Measurements from ENCODE around the gene C19orf38. TPM values are rescaled to one million over a fixed set of nuclear protein-coding genes. Genes with fewer than 3 reads are reported as not detected.

Gene C19orf38
- total RNA-seq, 1 experiment from 2014 or later, result not detected

DNA sequence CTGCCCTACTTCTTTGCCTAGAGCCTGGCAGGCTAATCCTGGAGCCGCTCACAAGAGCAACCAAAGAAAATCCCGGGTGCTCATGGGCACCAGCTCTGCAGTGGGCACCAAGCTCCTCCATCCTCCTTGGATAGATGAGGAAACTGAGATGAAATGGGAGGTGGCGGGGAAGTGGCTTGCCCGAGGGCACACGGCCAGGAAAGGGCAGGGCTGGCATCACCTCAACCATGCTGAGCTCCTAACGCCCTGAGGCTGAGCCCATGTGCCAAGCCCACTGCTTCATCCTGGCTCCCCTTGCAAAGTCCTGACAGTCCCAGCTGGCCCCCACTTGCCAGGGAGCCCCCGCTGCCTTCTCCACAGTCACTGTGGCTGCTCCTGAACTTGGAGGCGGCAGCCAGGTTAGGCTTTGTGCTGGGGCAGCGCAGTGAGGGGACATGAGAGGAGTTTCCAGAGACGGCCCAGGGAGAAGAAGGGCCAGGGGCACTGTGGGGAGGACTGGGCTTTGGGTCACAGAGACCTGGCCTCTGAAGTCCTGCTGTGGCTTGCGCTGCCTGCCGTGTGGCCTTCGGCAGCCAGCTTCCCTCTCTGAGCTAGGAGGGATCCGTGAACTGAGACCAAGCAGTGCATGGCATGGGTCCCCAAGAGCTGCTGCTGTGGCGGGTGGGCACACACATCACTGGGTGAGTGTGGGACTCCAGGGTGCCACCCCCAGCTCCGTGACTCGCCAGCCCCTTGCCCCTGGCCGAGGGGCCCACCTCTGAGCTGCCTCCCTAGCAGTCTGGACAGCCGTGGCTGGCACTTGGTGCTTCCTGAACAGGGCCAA, 29.7 kb upstream of the C19orf38 start:
- Mint-ChIP-seq H3K9me3 (no peaks in the 10 kb centered on the region), H3K27me3 (ENCODE audit: low read depth) (no peaks in the 10 kb centered on the region; the same call in 1 of the 2 replicates), H3K4me1 (no peaks in the 10 kb centered on the region), H3K4me3 (no peak overlapping the region), H3K27ac (no peak overlapping the region), H3K36me3 (peaks cover 24% of the 10 kb centered on the region)
- DNase-seq (ENCODE audit: low spot score), result no peak
- ChIA-PET POLR2A (no interaction called here), CTCF (interaction anchor here (0.5 to 1.5 kb wide), 4 partner anchors 40 to 101 kb away, joined by 3 to 7 read pairs (median 4); partner anchors contain the start of genes CARM1 and DNM2)
- ATAC-seq, result no peak
- no peak for TF ChIP-seq ELF4 (CRISPR knock-in tag; IDR thresholded peaks at IDR 0.05; ENCODE audit: low read depth)
- TF ChIP-seq FOXP4 (CRISPR knock-in tag; IDR thresholded peaks at IDR 0.05), result no peak
- TF ChIP-seq GRHL2 (CRISPR knock-in tag; IDR thresholded peaks at IDR 0.05; ENCODE audit: insufficient replicate concordance, severe bottlenecking), result no peak
- no peak for TF ChIP-seq SP1 (CRISPR knock-in tag; conservative IDR thresholded peaks at IDR 0.05)
- TF ChIP-seq OVOL2 (CRISPR knock-in tag; IDR thresholded peaks at IDR 0.05; ENCODE audit: borderline replicate concordance), result no peak
- TF ChIP-seq SOX15 (CRISPR knock-in tag; IDR thresholded peaks at IDR 0.05), result no peak
- no peak for TF ChIP-seq ATF3 (CRISPR knock-in tag; conservative IDR thresholded peaks at IDR 0.05)
- TF ChIP-seq, protein P1, sequence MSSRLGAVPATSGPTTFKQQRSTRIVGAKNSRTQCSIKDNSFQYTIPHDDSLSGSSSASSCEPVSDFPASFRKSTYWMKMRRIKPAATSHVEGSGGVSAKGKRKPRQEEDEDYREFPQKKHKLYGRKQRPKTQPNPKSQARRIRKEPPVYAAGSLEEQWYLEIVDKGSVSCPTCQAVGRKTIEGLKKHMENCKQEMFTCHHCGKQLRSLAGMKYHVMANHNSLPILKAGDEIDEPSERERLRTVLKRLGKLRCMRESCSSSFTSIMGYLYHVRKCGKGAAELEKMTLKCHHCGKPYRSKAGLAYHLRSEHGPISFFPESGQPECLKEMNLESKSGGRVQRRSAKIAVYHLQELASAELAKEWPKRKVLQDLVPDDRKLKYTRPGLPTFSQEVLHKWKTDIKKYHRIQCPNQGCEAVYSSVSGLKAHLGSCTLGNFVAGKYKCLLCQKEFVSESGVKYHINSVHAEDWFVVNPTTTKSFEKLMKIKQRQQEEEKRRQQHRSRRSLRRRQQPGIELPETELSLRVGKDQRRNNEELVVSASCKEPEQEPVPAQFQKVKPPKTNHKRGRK (CRISPR knock-in tag; IDR thresholded peaks at IDR 0.05; ENCODE audit: borderline replicate concordance), result no peak
- no peak for TF ChIP-seq SMAD3 (CRISPR knock-in tag; IDR thresholded peaks at IDR 0.05; ENCODE audit: borderline replicate concordance)
- no peak for TF ChIP-seq ATF1 (CRISPR knock-in tag; IDR thresholded peaks at IDR 0.05)
- TF ChIP-seq ZNF138 (CRISPR knock-in tag; conservative IDR thresholded peaks at IDR 0.05), result no peak
- TF ChIP-seq, protein P2, sequence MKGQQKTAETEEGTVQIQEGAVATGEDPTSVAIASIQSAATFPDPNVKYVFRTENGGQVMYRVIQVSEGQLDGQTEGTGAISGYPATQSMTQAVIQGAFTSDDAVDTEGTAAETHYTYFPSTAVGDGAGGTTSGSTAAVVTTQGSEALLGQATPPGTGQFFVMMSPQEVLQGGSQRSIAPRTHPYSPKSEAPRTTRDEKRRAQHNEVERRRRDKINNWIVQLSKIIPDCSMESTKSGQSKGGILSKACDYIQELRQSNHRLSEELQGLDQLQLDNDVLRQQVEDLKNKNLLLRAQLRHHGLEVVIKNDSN (CRISPR knock-in tag; IDR thresholded peaks at IDR 0.05), result no peak
- TF ChIP-seq, protein P3, sequence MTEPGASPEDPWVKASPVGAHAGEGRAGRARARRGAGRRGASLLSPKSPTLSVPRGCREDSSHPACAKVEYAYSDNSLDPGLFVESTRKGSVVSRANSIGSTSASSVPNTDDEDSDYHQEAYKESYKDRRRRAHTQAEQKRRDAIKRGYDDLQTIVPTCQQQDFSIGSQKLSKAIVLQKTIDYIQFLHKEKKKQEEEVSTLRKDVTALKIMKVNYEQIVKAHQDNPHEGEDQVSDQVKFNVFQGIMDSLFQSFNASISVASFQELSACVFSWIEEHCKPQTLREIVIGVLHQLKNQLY (CRISPR knock-in tag; IDR thresholded peaks at IDR 0.05), result no peak
- no peak for TF ChIP-seq ESRRA (CRISPR knock-in tag; IDR thresholded peaks at IDR 0.05; ENCODE audit: borderline replicate concordance)
- no peak for TF ChIP-seq IRF2 (CRISPR knock-in tag; IDR thresholded peaks at IDR 0.05; ENCODE audit: borderline replicate concordance, low read depth)
- TF ChIP-seq SMAD4 (CRISPR knock-in tag; IDR thresholded peaks at IDR 0.05), result no peak
- TF ChIP-seq, protein P4, sequence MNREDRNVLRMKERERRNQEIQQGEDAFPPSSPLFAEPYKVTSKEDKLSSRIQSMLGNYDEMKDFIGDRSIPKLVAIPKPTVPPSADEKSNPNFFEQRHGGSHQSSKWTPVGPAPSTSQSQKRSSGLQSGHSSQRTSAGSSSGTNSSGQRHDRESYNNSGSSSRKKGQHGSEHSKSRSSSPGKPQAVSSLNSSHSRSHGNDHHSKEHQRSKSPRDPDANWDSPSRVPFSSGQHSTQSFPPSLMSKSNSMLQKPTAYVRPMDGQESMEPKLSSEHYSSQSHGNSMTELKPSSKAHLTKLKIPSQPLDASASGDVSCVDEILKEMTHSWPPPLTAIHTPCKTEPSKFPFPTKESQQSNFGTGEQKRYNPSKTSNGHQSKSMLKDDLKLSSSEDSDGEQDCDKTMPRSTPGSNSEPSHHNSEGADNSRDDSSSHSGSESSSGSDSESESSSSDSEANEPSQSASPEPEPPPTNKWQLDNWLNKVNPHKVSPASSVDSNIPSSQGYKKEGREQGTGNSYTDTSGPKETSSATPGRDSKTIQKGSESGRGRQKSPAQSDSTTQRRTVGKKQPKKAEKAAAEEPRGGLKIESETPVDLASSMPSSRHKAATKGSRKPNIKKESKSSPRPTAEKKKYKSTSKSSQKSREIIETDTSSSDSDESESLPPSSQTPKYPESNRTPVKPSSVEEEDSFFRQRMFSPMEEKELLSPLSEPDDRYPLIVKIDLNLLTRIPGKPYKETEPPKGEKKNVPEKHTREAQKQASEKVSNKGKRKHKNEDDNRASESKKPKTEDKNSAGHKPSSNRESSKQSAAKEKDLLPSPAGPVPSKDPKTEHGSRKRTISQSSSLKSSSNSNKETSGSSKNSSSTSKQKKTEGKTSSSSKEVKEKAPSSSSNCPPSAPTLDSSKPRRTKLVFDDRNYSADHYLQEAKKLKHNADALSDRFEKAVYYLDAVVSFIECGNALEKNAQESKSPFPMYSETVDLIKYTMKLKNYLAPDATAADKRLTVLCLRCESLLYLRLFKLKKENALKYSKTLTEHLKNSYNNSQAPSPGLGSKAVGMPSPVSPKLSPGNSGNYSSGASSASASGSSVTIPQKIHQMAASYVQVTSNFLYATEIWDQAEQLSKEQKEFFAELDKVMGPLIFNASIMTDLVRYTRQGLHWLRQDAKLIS (CRISPR knock-in tag; IDR thresholded peaks at IDR 0.05; ENCODE audit: borderline replicate concordance), result no peak
- TF ChIP-seq NR1H2 (CRISPR knock-in tag; IDR thresholded peaks at IDR 0.05), result no peak

All from WTC11 (cell line).